ENCODE data around the gene TSTD1.

TSTD1 gene

GRCh38 chr1:161009602-161010211 lies 29.1 kb downstream of the TSTD1 start:
- H3K27me3 ChIP-seq (ENCODE audit: insufficient read depth, low read length, poor library complexity, severe bottlenecking), result no peaks in the 10 kb centered on the region
- no peak overlapping the region for H3K4me3 ChIP-seq (ENCODE audit: low read length, poor library complexity, severe bottlenecking)
- H3K4me2 ChIP-seq (ENCODE audit: low read depth, low read length, poor library complexity, severe bottlenecking), result no peak overlapping the region
- peaks cover 38% of the 10 kb centered on the region for H3K79me2 ChIP-seq (ENCODE audit: insufficient read depth, low read length)
- H3K9me3 ChIP-seq (ENCODE audit: insufficient read depth, low read depth, low read length), result no peaks in the 10 kb centered on the region
- H3K9ac ChIP-seq (ENCODE audit: low read depth, low read length, poor library complexity, severe bottlenecking), result no peak overlapping the region
- peaks cover 16% of the 10 kb centered on the region for H3F3A ChIP-seq (ENCODE audit: low read depth)
- H4K20me1 ChIP-seq (ENCODE audit: insufficient read depth, low read length, poor library complexity, severe bottlenecking), result no peaks in the 10 kb centered on the region
- peaks cover 30% of the 10 kb centered on the region for H3K4me1 ChIP-seq (ENCODE audit: insufficient read depth, low read length, poor library complexity, severe bottlenecking)
- no peaks in the 10 kb centered on the region for H3K36me3 ChIP-seq (ENCODE audit: insufficient read depth, low read length)
- TF ChIP-seq EZH2phosphoT487 (IDR thresholded peaks at IDR 0.05; ENCODE audit: borderline replicate concordance), result no peak
- TF ChIP-seq CTCF (conservative IDR thresholded peaks at IDR 0.05; ENCODE audit: low read length), result no peak
- no peaks in the 10 kb centered on the region for H3K9me2 ChIP-seq (replicated peaks; ENCODE audit: low read depth, low read length)
- H2AFZ ChIP-seq (ENCODE audit: low read length), result no peak overlapping the region

- Histone ChIP-seq H3K36me3 (ENCODE audit: insufficient read depth, low read length) (no peaks in the 10 kb centered on the region), H3F3A (ENCODE audit: low read depth) (peaks cover 11% of the 10 kb centered on the region), H3K27me3 (ENCODE audit: insufficient read depth, low read length, poor library complexity, severe bottlenecking) (no peaks in the 10 kb centered on the region), H3K9me3 (ENCODE audit: insufficient read depth, low read depth, low read length) (no peaks in the 10 kb centered on the region), H3K4me1 (ENCODE audit: insufficient read depth, low read length, poor library complexity, severe bottlenecking) (peaks cover 23% of the 10 kb centered on the region), H3K9me2 (replicated peaks; ENCODE audit: low read depth, low read length) (no peaks in the 10 kb centered on the region), H3K4me2 (ENCODE audit: low read depth, low read length, poor library complexity, severe bottlenecking) (no peak overlapping the region), H4K20me1 (ENCODE audit: insufficient read depth, low read length, poor library complexity, severe bottlenecking) (no peaks in the 10 kb centered on the region), H3K79me2 (ENCODE audit: insufficient read depth, low read length) (peaks cover 38% of the 10 kb centered on the region), H3K4me3 (ENCODE audit: low read length, poor library complexity, severe bottlenecking) (no peak overlapping the region), H3K9ac (ENCODE audit: low read depth, low read length, poor library complexity, severe bottlenecking) (no peak overlapping the region), H2AFZ (ENCODE audit: low read length) (no peak overlapping the region)
- TF ChIP-seq EZH2phosphoT487 (IDR thresholded peaks at IDR 0.05; ENCODE audit: borderline replicate concordance) (no peak), CTCF (conservative IDR thresholded peaks at IDR 0.05; ENCODE audit: low read length) (no peak)
Observed at GRCh38 chr1:161008869-161009510, 29.8 kb downstream of the TSTD1 start.

DNA sequence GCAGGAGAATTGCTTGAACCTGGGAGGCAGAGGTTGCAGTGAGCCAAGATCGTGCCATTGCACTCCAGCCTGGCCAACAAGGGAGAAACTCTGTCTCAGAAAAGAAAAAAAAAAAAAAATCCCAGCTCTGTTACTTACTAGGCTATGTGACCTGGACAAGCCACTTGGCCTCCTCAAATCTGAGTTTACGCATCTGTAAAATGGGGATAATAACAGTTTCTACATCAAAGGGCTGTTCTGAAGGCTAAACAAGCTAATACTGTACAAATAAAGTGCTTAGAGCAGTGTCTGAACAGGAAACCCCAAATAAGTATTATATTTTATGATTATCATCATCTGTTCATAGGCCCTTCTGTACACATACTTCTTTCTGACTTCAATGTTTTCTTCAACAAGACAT lies 31.4 kb downstream of the TSTD1 start:
- H3K9me3 ChIP-seq (ENCODE audit: insufficient read depth, low read depth, low read length), result no peaks in the 10 kb centered on the region
- peaks cover 38% of the 10 kb centered on the region for H3K79me2 ChIP-seq (ENCODE audit: insufficient read depth, low read length)
- no peak overlapping the region for H2AFZ ChIP-seq (ENCODE audit: low read length)
- H3K27me3 ChIP-seq (ENCODE audit: insufficient read depth, low read length, poor library complexity, severe bottlenecking), result no peaks in the 10 kb centered on the region
- no peak overlapping the region for H3K9ac ChIP-seq (ENCODE audit: low read depth, low read length, poor library complexity, severe bottlenecking)
- H3K4me1 ChIP-seq (ENCODE audit: insufficient read depth, low read length, poor library complexity, severe bottlenecking), result peaks cover 11% of the 10 kb centered on the region
- no peaks in the 10 kb centered on the region for H3K36me3 ChIP-seq (ENCODE audit: insufficient read depth, low read length)
- no peaks in the 10 kb centered on the region for H3K9me2 ChIP-seq (replicated peaks; ENCODE audit: low read depth, low read length)
- TF ChIP-seq EZH2phosphoT487 (IDR thresholded peaks at IDR 0.05; ENCODE audit: borderline replicate concordance) (no peak), CTCF (conservative IDR thresholded peaks at IDR 0.05; ENCODE audit: low read length) (no peak)
- no peak overlapping the region for H3K4me3 ChIP-seq (ENCODE audit: low read length, poor library complexity, severe bottlenecking)
- no peak overlapping the region for H3K4me2 ChIP-seq (ENCODE audit: low read depth, low read length, poor library complexity, severe bottlenecking)
- H4K20me1 ChIP-seq (ENCODE audit: insufficient read depth, low read length, poor library complexity, severe bottlenecking), result no peaks in the 10 kb centered on the region
- H3F3A ChIP-seq (ENCODE audit: low read depth), result no peaks in the 10 kb centered on the region
